ENCODE measurements around the gene FAM107B. TPM values are rescaled to one million over a fixed set of nuclear protein-coding genes. Genes with fewer than 3 reads are reported as not detected.

The FAM107B gene
- total and polyA plus RNA-seq, 4 donors: 38.4 to 85.4 (median 68.9) TPM

DNA sequence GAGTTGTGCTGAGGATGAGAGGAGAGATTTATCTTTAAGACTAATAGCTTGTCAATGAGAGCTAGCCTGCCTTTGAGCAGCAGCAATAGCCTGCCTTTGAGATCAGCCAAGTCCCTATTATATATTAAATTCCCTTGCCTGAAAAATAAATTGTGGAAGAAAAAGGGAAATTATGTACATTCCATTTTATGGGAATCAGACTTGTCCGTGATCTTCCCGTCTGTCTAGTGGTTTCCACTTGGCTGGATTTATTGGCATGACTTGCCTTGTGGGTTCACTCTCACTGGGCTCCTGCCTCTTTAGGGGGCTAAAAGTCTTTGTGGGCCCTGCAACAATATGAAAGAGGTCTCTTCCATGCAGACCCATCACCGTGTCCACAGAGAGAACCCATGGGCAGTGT lies 272.3 kb downstream of the FAM107B start:
- Histone ChIP-seq H3K9ac (ENCODE audit: insufficient read depth in 1 of 2, low read length in 2 of 2) (no peak overlapping the region), H3K36me3 (ENCODE audit: control insufficient read depth in 4 of 4, insufficient read depth in 4 of 4, low read length in 4 of 4) (no peaks in the 10 kb centered on the region), H3K4me1 (ENCODE audit: control insufficient read depth in 5 of 5, insufficient read depth in 5 of 5, low read length in 5 of 5) (peaks cover 0 to 1% (median 0%) of the 10 kb centered on the region in 5 donors), H3K27ac (ENCODE audit: low read depth in 1 of 2, low read length in 1 of 2) (no peak overlapping the region), H3K27me3 (ENCODE audit: control insufficient read depth in 3 of 3, insufficient read depth in 3 of 3, low read length in 2 of 3) (no peaks in the 10 kb centered on the region), H3K4me3 (no peak overlapping the region), H3K9me3 (ENCODE audit: control insufficient read depth in 4 of 4, insufficient read depth in 3 of 4, low read length in 3 of 4) (no peaks in the 10 kb centered on the region)
- ATAC-seq (ENCODE audit: insufficient read depth, low FRiP score) (no peak), DNase-seq (no peak)
- 71 to 72% methylated on average over 3 of the region's 3 CpGs for WGBS, 2 donors
- TF ChIP-seq, protein P1, sequence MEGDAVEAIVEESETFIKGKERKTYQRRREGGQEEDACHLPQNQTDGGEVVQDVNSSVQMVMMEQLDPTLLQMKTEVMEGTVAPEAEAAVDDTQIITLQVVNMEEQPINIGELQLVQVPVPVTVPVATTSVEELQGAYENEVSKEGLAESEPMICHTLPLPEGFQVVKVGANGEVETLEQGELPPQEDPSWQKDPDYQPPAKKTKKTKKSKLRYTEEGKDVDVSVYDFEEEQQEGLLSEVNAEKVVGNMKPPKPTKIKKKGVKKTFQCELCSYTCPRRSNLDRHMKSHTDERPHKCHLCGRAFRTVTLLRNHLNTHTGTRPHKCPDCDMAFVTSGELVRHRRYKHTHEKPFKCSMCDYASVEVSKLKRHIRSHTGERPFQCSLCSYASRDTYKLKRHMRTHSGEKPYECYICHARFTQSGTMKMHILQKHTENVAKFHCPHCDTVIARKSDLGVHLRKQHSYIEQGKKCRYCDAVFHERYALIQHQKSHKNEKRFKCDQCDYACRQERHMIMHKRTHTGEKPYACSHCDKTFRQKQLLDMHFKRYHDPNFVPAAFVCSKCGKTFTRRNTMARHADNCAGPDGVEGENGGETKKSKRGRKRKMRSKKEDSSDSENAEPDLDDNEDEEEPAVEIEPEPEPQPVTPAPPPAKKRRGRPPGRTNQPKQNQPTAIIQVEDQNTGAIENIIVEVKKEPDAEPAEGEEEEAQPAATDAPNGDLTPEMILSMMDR (IDR thresholded peaks at IDR 0.05; ENCODE audit: control extremely low read depth, extremely low read depth): no peak

DNA sequence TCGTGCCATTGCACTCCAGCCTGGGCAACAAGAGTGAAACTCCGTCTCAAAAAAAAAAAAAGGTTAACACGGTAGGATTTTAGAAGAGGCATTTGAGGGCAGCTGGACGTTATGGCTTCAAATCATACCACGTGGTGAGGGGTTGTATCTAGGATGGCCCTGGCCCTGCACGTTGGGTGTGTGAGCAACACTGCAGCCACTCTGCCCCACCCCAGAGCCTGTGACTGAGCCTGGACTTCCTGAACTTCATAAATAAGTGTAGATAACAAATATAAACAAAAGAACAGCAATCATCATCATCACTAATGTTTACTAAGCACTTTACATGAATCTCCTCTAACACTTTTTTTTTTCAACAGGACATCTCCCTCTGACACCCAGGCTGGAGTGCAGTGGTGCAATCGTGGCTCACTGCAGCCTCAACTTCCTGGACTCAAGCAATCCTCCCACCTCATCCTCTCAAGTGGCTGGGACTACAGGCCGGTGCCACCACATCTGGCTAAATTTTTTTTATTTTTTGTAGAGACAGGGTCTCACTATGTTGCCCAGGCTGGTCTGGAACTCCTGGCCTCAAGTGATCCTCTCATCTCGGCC lies 274.4 kb downstream of the FAM107B start:
- no peak overlapping the region for H3K4me3 ChIP-seq
- no peaks in the 10 kb centered on the region for H3K27me3 ChIP-seq (ENCODE audit: control insufficient read depth in 3 of 3, insufficient read depth in 3 of 3, low read length in 2 of 3)
- H3K4me1 ChIP-seq (ENCODE audit: control insufficient read depth in 5 of 5, insufficient read depth in 5 of 5, low read length in 5 of 5): peaks cover 0 to 1% (median 0%) of the 10 kb centered on the region in 5 donors
- ATAC-seq (ENCODE audit: insufficient read depth, low FRiP score) (no peak), DNase-seq (no peak)
- no peaks in the 10 kb centered on the region for H3K36me3 ChIP-seq (ENCODE audit: control insufficient read depth in 4 of 4, insufficient read depth in 4 of 4, low read length in 4 of 4)
- H3K9me3 ChIP-seq (ENCODE audit: control insufficient read depth in 4 of 4, insufficient read depth in 3 of 4, low read length in 3 of 4): no peaks in the 10 kb centered on the region
- H3K27ac ChIP-seq (ENCODE audit: low read depth in 1 of 2, low read length in 1 of 2): no peak overlapping the region
- H3K9ac ChIP-seq (ENCODE audit: insufficient read depth in 1 of 2, low read length in 2 of 2): no peak overlapping the region
- TF ChIP-seq, protein P1 (IDR thresholded peaks at IDR 0.05; ENCODE audit: control extremely low read depth, extremely low read depth): no peak
- 60 to 67% methylated on average over 7 to 9 of the region's 9 CpGs for WGBS, 2 donors

DNA sequence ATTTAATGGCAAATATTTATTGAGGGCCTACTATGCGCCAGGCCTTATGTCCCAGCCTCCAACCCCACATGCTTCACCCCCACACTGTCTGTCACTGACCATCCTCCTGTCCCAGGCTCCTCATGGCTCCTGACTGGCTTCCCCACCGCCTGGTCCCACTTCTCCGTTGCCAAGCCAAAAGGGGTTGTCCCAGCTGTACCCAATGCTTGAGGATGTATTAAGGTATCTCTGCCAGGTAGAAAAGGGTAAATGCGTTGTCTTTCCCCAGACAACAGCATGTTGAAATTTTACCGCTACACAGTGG lies 275.1 kb downstream of the FAM107B start:
- Histone ChIP-seq H3K9ac (ENCODE audit: insufficient read depth in 1 of 2, low read length in 2 of 2) (no peak overlapping the region), H3K27me3 (ENCODE audit: control insufficient read depth in 3 of 3, insufficient read depth in 3 of 3, low read length in 2 of 3) (no peaks in the 10 kb centered on the region), H3K9me3 (ENCODE audit: control insufficient read depth in 4 of 4, insufficient read depth in 3 of 4, low read length in 3 of 4) (no peaks in the 10 kb centered on the region), H3K36me3 (ENCODE audit: control insufficient read depth in 4 of 4, insufficient read depth in 4 of 4, low read length in 4 of 4) (no peaks in the 10 kb centered on the region), H3K4me1 (ENCODE audit: control insufficient read depth in 5 of 5, insufficient read depth in 5 of 5, low read length in 5 of 5) (peaks cover 0 to 1% (median 0%) of the 10 kb centered on the region in 5 donors), H3K4me3 (no peak overlapping the region), H3K27ac (ENCODE audit: low read depth in 1 of 2, low read length in 1 of 2) (no peak overlapping the region)
- WGBS, 2 donors: 90 to 96% methylated on average over 5 of the region's 5 CpGs
- no peak for ATAC-seq (ENCODE audit: insufficient read depth, low FRiP score)
- TF ChIP-seq, protein P1 (IDR thresholded peaks at IDR 0.05; ENCODE audit: control extremely low read depth, extremely low read depth): no peak
- no peak for DNase-seq

DNA sequence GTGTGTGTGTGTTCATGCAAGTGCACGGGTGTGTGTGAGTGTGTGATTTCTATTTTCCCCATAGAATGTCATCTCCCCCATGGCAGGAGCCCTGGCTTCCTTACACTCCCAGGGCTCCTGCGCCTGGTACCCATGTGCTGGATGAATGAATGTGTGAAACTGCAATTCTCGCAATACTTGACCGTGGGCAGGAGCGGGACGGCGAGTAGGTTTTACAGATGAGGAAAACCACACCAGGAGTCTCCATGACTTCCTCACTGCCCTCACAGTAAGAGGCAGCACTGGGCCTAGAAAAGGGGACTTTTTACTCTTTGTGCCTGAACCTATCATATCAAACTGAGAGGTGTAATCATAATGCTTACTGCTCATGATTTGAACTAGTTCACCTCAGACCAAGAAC lies 276.4 kb downstream of the FAM107B start:
- 66 to 81% methylated on average over 7 of the region's 7 CpGs for WGBS, 2 donors
- no peak for ATAC-seq (ENCODE audit: insufficient read depth, low FRiP score)
- Histone ChIP-seq H3K27ac (ENCODE audit: low read depth in 1 of 2, low read length in 1 of 2) (no peak overlapping the region), H3K36me3 (ENCODE audit: control insufficient read depth in 4 of 4, insufficient read depth in 4 of 4, low read length in 4 of 4) (no peaks in the 10 kb centered on the region), H3K9me3 (ENCODE audit: control insufficient read depth in 4 of 4, insufficient read depth in 3 of 4, low read length in 3 of 4) (no peaks in the 10 kb centered on the region), H3K4me1 (ENCODE audit: control insufficient read depth in 5 of 5, insufficient read depth in 5 of 5, low read length in 5 of 5) (peaks cover 0 to 1% (median 0%) of the 10 kb centered on the region in 5 donors), H3K27me3 (ENCODE audit: control insufficient read depth in 3 of 3, insufficient read depth in 3 of 3, low read length in 2 of 3) (no peaks in the 10 kb centered on the region), H3K4me3 (no peak overlapping the region), H3K9ac (ENCODE audit: insufficient read depth in 1 of 2, low read length in 2 of 2) (no peak overlapping the region)
- no peak for DNase-seq
- TF ChIP-seq, protein P1 (IDR thresholded peaks at IDR 0.05; ENCODE audit: control extremely low read depth, extremely low read depth): no peak

Data from lung (tissue), 12 donors.